Astrocyte of the spinal cord (primary cell): ENCODE results near the gene AGPAT1.

Source experiments
- DNase-seq: peaks from one replicate; pipeline ENCODE4 v3.0.0; 2011; ENCODE audit warnings: low read depth, low spot score
- H3K4me3 ChIP-seq: 2 replicates; pipeline ENCODE4 v1.5.1; 2011; ENCODE audit warnings: low read depth, mild to moderate bottlenecking, low read length, moderate library complexity
- in situ Hi-C: cut with HindIII; loops from 2 replicates; pipeline ENCODE4 v1.10.0; 2017; ENCODE audit warnings: low sequenced_read_pairs
- TF ChIP-seq, protein P1 (sequence below): IDR thresholded peaks from 2 replicates; pipeline ENCODE4 v1.5.1; 2012; ENCODE audit warnings: low read depth, mild to moderate bottlenecking, low read length, inconsistent platforms

AGPAT1 gene

GRCh38 chr6:32174416-32174815 lies 1.5 kb downstream of the AGPAT1 start:
- no peak for DNase-seq
- in situ Hi-C loops: no loop called here
- TF ChIP-seq, protein P1, sequence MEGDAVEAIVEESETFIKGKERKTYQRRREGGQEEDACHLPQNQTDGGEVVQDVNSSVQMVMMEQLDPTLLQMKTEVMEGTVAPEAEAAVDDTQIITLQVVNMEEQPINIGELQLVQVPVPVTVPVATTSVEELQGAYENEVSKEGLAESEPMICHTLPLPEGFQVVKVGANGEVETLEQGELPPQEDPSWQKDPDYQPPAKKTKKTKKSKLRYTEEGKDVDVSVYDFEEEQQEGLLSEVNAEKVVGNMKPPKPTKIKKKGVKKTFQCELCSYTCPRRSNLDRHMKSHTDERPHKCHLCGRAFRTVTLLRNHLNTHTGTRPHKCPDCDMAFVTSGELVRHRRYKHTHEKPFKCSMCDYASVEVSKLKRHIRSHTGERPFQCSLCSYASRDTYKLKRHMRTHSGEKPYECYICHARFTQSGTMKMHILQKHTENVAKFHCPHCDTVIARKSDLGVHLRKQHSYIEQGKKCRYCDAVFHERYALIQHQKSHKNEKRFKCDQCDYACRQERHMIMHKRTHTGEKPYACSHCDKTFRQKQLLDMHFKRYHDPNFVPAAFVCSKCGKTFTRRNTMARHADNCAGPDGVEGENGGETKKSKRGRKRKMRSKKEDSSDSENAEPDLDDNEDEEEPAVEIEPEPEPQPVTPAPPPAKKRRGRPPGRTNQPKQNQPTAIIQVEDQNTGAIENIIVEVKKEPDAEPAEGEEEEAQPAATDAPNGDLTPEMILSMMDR: no peak
- no peak overlapping the region for H3K4me3 ChIP-seq

- in situ Hi-C loops: no loop called here
- no peak overlapping the region for H3K4me3 ChIP-seq
- no peak for DNase-seq
- TF ChIP-seq, protein P1: no peak
Observed at GRCh38 chr6:32173051-32173727, 2.7 kb downstream of the AGPAT1 start.

DNA sequence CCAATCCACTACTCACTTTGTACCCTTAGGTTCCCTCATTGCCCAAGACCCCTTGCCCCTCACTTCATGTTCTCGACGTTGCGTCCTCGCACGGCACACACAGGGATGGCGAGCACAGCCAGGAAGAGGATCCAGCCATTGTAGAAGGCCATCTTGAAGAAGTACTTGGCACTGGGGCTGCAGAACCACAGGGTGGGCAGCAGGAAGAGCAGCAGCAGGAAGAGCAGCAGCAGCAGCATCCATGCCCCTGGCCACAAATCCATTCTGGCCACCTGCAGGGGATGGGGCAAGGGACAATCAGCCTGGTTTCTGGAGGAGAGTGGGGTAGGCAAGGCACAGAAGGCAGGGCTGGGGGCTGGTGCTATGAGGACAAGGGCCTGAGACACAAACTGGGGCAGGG lies 4.7 kb downstream of the AGPAT1 start:
- in situ Hi-C loops: no loop called here
- TF ChIP-seq, protein P1: no peak
- no peak overlapping the region for H3K4me3 ChIP-seq
- DNase-seq: no peak

DNA sequence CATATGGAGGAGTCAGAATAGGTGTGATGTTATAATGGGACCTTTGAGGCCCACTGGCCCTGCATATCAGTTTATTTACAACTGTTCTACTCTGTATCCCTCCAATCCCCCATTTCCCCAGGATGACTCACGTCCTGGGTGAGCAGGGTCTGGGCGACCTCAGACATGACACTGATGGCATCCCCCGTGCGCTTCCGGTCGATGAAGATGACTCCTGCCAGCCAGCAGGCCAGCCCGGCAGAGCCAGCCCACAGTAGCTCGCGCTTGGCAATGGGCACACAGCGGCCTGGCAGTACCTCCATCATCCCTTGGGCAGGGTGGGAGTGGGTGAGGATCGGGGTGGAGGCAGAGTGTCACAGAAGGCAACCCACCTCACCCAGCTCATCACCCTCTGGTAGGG lies 5.6 kb downstream of the AGPAT1 start:
- TF ChIP-seq, protein P1: no peak
- in situ Hi-C loops: no loop called here
- H3K4me3 ChIP-seq: no peak overlapping the region
- DNase-seq: no peak

GRCh38 chr6:32168807-32169591 lies 6.9 kb downstream of the AGPAT1 start:
- no peak overlapping the region for H3K4me3 ChIP-seq
- in situ Hi-C loops: no loop called here
- TF ChIP-seq, protein P1: no peak
- DNase-seq: no peak

DNA sequence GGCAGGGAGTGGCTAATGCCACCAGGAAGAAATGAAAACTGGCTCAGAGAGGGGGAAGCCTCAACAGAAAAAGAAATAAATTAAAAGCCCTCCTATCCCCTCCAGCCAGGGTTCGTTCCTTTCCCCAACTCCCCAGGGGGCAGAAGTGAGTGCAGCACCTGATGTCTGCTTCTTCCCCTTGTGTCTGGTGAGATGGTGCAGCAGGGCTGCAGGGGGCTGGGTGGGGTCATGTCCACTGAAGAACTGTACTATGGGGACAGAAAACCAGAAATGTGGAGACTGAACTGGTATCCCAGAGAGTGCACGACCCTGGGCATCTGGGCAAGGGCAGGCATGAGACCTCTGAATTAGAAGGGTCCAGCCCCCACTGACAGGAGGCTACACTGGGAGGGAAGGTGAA lies 7.5 kb downstream of the AGPAT1 start:
- in situ Hi-C loops: no loop called here
- H3K4me3 ChIP-seq: no peak overlapping the region
- TF ChIP-seq, protein P1: no peak
- no peak for DNase-seq
